Panc1 (cell line): ENCODE results near the gene CCDC57. TPM values are rescaled to one million over a fixed set of nuclear protein-coding genes. Genes with fewer than 3 reads are reported as not detected.

Source experiments
- ATAC-seq: fragments of 200-7000 bp; cut with Tn5 transposase; 2 replicates; pipeline ENCODE4 v1.9.1; 2020; ENCODE audit warnings: mild to moderate bottlenecking, moderate library complexity
- BruUV-seq: library from RNA; stranded (reverse); fragments of 400-500 nt; replicated peaks from 2 replicates; lab custom pipeline; 2021; lab: Mats Ljungman, UMichigan
- CTCF ChIA-PET: fragments of 300-600 bp; sonication (Branson Sonifier 250); formaldehyde crosslinking; loops from one replicate; lab custom pipeline; 2022; ENCODE audit warnings: antibody characterized with exemption; lab: Charles Lee
- POLR2A ChIA-PET: fragments of 300-600 bp; sonication (Branson Sonifier 250); formaldehyde crosslinking; loops from one replicate; lab custom pipeline; 2022; ENCODE audit warnings: antibody characterized with exemption; lab: Charles Lee
- DNase-seq: peaks from one replicate; pipeline ENCODE4 v3.0.0-alpha.2; 2010; ENCODE audit warnings: low read depth, low spot score
- H3K27ac ChIP-seq: 2 replicates; pipeline ENCODE4 v1.5.1; 2011; ENCODE audit warnings: mild to moderate bottlenecking, low read length, inconsistent platforms
- H3K27me3 ChIP-seq: fragments of 200-500 bp; sonication (Bioruptor generic); 2 replicates; pipeline ENCODE4 v1.6.0; 2014; ENCODE audit warnings: low read length, inconsistent platforms; ENCODE audit not compliant: control insufficient read depth, insufficient read depth
- H3K36me3 ChIP-seq: fragments of 200-500 bp; sonication (Bioruptor generic); 2 replicates; pipeline ENCODE4 v1.5.1; 2014; ENCODE audit warnings: inconsistent platforms, mild to moderate bottlenecking, low read length, moderate library complexity; ENCODE audit not compliant: control insufficient read depth, insufficient read depth
- H3K4me1 ChIP-seq: 2 replicates; pipeline ENCODE4 v1.5.1; 2011; ENCODE audit warnings: inconsistent platforms, mild to moderate bottlenecking, low read length, moderate library complexity; ENCODE audit not compliant: control insufficient read depth, insufficient read depth
- H3K4me3 ChIP-seq, 2 experiments: 2 replicates each; pipeline ENCODE4 v1.5.1; 2011 to 2012; ENCODE audit warnings: low read depth in 2 of 2, low read length in 2 of 2, mild to moderate bottlenecking in 2 of 2, inconsistent platforms in 1 of 2, moderate library complexity in 1 of 2
- H3K9me3 ChIP-seq: fragments of 200-500 bp; sonication (Bioruptor generic); 2 replicates; pipeline ENCODE4 v1.5.1; 2014; ENCODE audit warnings: low read depth, mild to moderate bottlenecking, inconsistent platforms, low read length, moderate library complexity; ENCODE audit not compliant: control insufficient read depth, insufficient read depth
- CTCF ChIP-seq: fragments of 450-650 bp; IDR thresholded peaks from 2 replicates; pipeline ENCODE4 v1.5.1; 2017; ENCODE audit warnings: mild to moderate bottlenecking
- POLR2AphosphoS5 ChIP-seq: IDR thresholded peaks from 2 replicates; pipeline ENCODE4 v1.6.1; 2012; ENCODE audit warnings: mild to moderate bottlenecking, low read depth, low read length, moderate library complexity
- REST ChIP-seq, 2 experiments: IDR thresholded peaks; 2 replicates each; pipeline ENCODE4 v1.6.1; 2011 to 2012; ENCODE audit warnings: low read depth in 2 of 2, control low read depth in 1 of 2, low read length in 1 of 2, mild to moderate bottlenecking in 1 of 2, moderate library complexity in 1 of 2; ENCODE audit not compliant: insufficient read depth in 1 of 2
- SIN3A ChIP-seq: IDR thresholded peaks from 2 replicates; pipeline ENCODE4 v1.6.1; 2012; ENCODE audit warnings: low read depth, mild to moderate bottlenecking, low read length, moderate library complexity, borderline replicate concordance; ENCODE audit not compliant: insufficient read depth
- TCF7L2 ChIP-seq: IDR thresholded peaks from 2 replicates; pipeline ENCODE4 v1.6.1; 2011; ENCODE audit warnings: mild to moderate bottlenecking, low read depth, low read length, inconsistent platforms
- in situ Hi-C: cut with HindIII; loops from 2 replicates; pipeline ENCODE4 v1.10.0; 2016; ENCODE audit warnings: low sequenced_read_pairs, low pct_unique_long_range_greater_than_20kb
- intact Hi-C: fragments of 100-400 bp; cut with micrococcal nuclease; formaldehyde crosslinking; loops from one replicate; pipeline ENCODE4 v1.10.0; 2022; ENCODE audit not compliant: unreplicated experiment
- total RNA-seq: library from RNA; stranded (reverse); gene quantifications from one replicate; pipeline ENCODE4 v1.2.1, GENCODE V29; 2021; ENCODE audit not compliant: unreplicated experiment

CCDC57 gene
- total RNA-seq, 1 experiment from 2014 or later, result 63.6 TPM

- no TSS peak for BruUV-seq
- ChIA-PET POLR2A (interaction anchor here (0.6 kb wide), 1 partner anchor 12 kb away, joined by 3 read pairs; no protein-coding TSS in a partner anchor), CTCF (no interaction called here)
- TF ChIP-seq TCF7L2 (no peak), REST (IDR thresholded peaks at IDR 0.05; ENCODE audit: insufficient read depth in 1 of 2, low read depth in 2 of 2, low read length in 1 of 2) (no peak), CTCF (no peak), SIN3A (no peak), POLR2AphosphoS5 (no peak)
- intact Hi-C loops (no loop called here), in situ Hi-C loops (no loop called here)
- no peaks in the 10 kb centered on the region for H3K4me1 ChIP-seq
- no peak overlapping the region for H3K4me3 ChIP-seq
- peaks cover 3% of the 10 kb centered on the region for H3K36me3 ChIP-seq
- DNase-seq (no peak), ATAC-seq (no peak)
- H3K27me3 ChIP-seq, result no peaks in the 10 kb centered on the region
- no peaks in the 10 kb centered on the region for H3K9me3 ChIP-seq
- no peak overlapping the region for H3K27ac ChIP-seq
These were observed 35.4 kb downstream of the CCDC57 start for GRCh38 chr17:82177276-82177675.

- intact Hi-C loops, result no loop called here
- no peak overlapping the region for H3K4me3 ChIP-seq
- TF ChIP-seq SIN3A (no peak), REST (IDR thresholded peaks at IDR 0.05; ENCODE audit: insufficient read depth in 1 of 2, low read depth in 2 of 2, low read length in 1 of 2) (no peak), TCF7L2 (no peak), POLR2AphosphoS5 (no peak), CTCF (no peak)
- no peak overlapping the region for H3K27ac ChIP-seq
- in situ Hi-C loops, result no loop called here
- BruUV-seq, result no TSS peak
- H3K36me3 ChIP-seq, result peaks cover 3% of the 10 kb centered on the region
- ChIA-PET CTCF (no interaction called here), POLR2A (no interaction called here)
- no peaks in the 10 kb centered on the region for H3K4me1 ChIP-seq
- H3K27me3 ChIP-seq, result no peaks in the 10 kb centered on the region
- no peaks in the 10 kb centered on the region for H3K9me3 ChIP-seq
- DNase-seq (no peak), ATAC-seq (no peak)
These were observed 36.7 kb downstream of the CCDC57 start for GRCh38 chr17:82175951-82176350.
